GM12878 (cell line): Measurements from ENCODE around the gene ENO2. TPM values are rescaled to one million over a fixed set of nuclear protein-coding genes. Genes with fewer than 3 reads are reported as not detected.
"Not testable (repeated sequence)": the region's sequence is repeated elsewhere in the genome, so short reads cannot be mapped to it uniquely, and the experiment has no call there.

Source experiments
- ATAC-seq: fragments of 200-7000 bp; cut with Tn5 transposase; 3 replicates; pipeline ENCODE4 v1.9.1; 2020; ENCODE audit warnings: mild to moderate bottlenecking, moderate library complexity
- BruUV-seq: library from RNA; stranded (reverse); fragments of 400-500 nt; replicated peaks from 2 replicates; lab custom pipeline; 2021; lab: Mats Ljungman, UMichigan
- CTCF ChIA-PET: fragments of 300-600 bp; sonication (Branson Sonifier 250); formaldehyde crosslinking; extraction: SDS; loops from one replicate; lab custom pipeline; 2021; ENCODE audit warnings: inconsistent platforms; lab: Yijun Ruan, JAX
- POLR2A ChIA-PET: fragments of 350-600 bp; formaldehyde crosslinking; extraction: SDS; loops from one replicate; lab custom pipeline; 2021; ENCODE audit warnings: inconsistent platforms; lab: Charles Lee
- RAD21 ChIA-PET: fragments of 300-600 bp; sonication (Branson Sonifier 250); formaldehyde crosslinking; loops from one replicate; lab custom pipeline; 2023; ENCODE audit warnings: antibody characterized with exemption; ENCODE audit not compliant: unreplicated experiment; lab: Charles Lee
- SMC1A ChIA-PET: fragments of 300-600 bp; sonication (Branson Sonifier 250); formaldehyde crosslinking; loops from one replicate; lab custom pipeline; 2023; ENCODE audit not compliant: unreplicated experiment, uncharacterized antibody; lab: Charles Lee
- DNase-seq: peaks from one replicate; pipeline ENCODE4 v3.0.0-alpha.2; 2011; ENCODE audit warnings: low read depth, low spot score
- FAIRE-seq: peaks from 3 replicates; lab custom pipeline; 2011; peaks lifted over from hg19 to GRCh38; lab: Jason Lieb, UNC
- H2AFZ ChIP-seq: 2 replicates; pipeline ENCODE4 v1.6.0; 2011; ENCODE audit warnings: low read depth, low read length, control low read depth; ENCODE audit not compliant: control insufficient read depth
- H3K27ac ChIP-seq: 2 replicates; pipeline ENCODE4 v1.5.1; 2011; ENCODE audit warnings: control low read depth; ENCODE audit not compliant: control insufficient read depth, insufficient read depth
- H3K27me3 ChIP-seq, 2 experiments: replicated peaks in 1 of 2; 2 replicates each; pipeline versions ENCODE4 v1.6.0 to v1.6.1; 2011; ENCODE audit warnings: low read length in 1 of 2; ENCODE audit not compliant: control insufficient read depth in 2 of 2, insufficient read depth in 2 of 2
- H3K36me3 ChIP-seq, 2 experiments: 2 replicates each; pipeline ENCODE4 v1.5.1; 2011; ENCODE audit warnings: low read length in 1 of 2; ENCODE audit not compliant: control insufficient read depth in 2 of 2, insufficient read depth in 2 of 2
- H3K4me1 ChIP-seq: 2 replicates; pipeline ENCODE4 v1.6.1; 2011; ENCODE audit warnings: mild to moderate bottlenecking, low read length, moderate library complexity, mixed read lengths; ENCODE audit not compliant: control insufficient read depth, insufficient read depth
- H3K4me2 ChIP-seq: 2 replicates; pipeline ENCODE4 v1.6.0; 2011; ENCODE audit warnings: control low read depth; ENCODE audit not compliant: control insufficient read depth, insufficient read depth
- H3K4me3 ChIP-seq: fragments of 200-600 bp; sonication (generic); 2 replicates; pipeline ENCODE4 v1.5.1; 2016
- H3K79me2 ChIP-seq: 2 replicates; pipeline ENCODE4 v1.6.0; 2011; ENCODE audit warnings: low read length; ENCODE audit not compliant: control insufficient read depth, insufficient read depth
- H3K9ac ChIP-seq: 2 replicates; pipeline ENCODE4 v1.8.0; 2011; ENCODE audit warnings: low read length, control low read depth, mixed read lengths; ENCODE audit not compliant: control insufficient read depth, insufficient read depth
- H3K9me3 ChIP-seq: replicated peaks from 3 replicates; pipeline ENCODE4 v1.5.1; 2011; ENCODE audit warnings: mild to moderate bottlenecking, low read length; ENCODE audit not compliant: control insufficient read depth, insufficient read depth
- H4K20me1 ChIP-seq: 2 replicates; pipeline ENCODE4 v1.6.0; 2011; ENCODE audit not compliant: control insufficient read depth, insufficient read depth
- ATF7 ChIP-seq: fragments of 450-650 bp; IDR thresholded peaks from 2 replicates; pipeline ENCODE4 v1.6.1; 2016; ENCODE audit warnings: low read depth, mild to moderate bottlenecking
- POLR2A ChIP-seq: IDR thresholded peaks from 2 replicates; pipeline ENCODE4 v1.6.1; 2011; ENCODE audit warnings: low read depth, mild to moderate bottlenecking, low read length
- POLR2AphosphoS2 ChIP-seq: IDR thresholded peaks from 2 replicates; pipeline ENCODE4 v1.6.1; 2011; ENCODE audit warnings: low read depth, mild to moderate bottlenecking, low read length, improper control_type of control experiment, moderate library complexity
- SMC3 ChIP-seq: IDR thresholded peaks from 2 replicates; pipeline ENCODE4 v1.6.1; 2011; ENCODE audit warnings: low read length, improper control_type of control experiment, borderline replicate concordance
- YY1 ChIP-seq: IDR thresholded peaks from 2 replicates; pipeline ENCODE4 v1.6.1; 2011; ENCODE audit warnings: low read depth, mild to moderate bottlenecking, low read length
- ZBTB33 ChIP-seq: fragments of 450-650 bp; IDR thresholded peaks from 2 replicates; pipeline ENCODE4 v1.6.1; 2017; ENCODE audit warnings: mild to moderate bottlenecking
- WGBS: methylation state at CpG from one replicate; pipeline ENCODE4 v1.1.6; 2016; ENCODE audit warnings: low lambda C conversion rate; ENCODE audit not compliant: insufficient replicate concordance, insufficient coverage; ENCODE audit errors: missing lambda C conversion rate; 5-methylcytosine and 5-hydroxymethylcytosine counted together
- in situ Hi-C: fragments of 300-500 bp; cut with MboI; formaldehyde crosslinking; loops from 9 replicates; pipeline ENCODE4 v1.14.3; 2018; ENCODE audit warnings: mixed read lengths
- intact Hi-C: fragments of 100-400 bp; cut with micrococcal nuclease; formaldehyde crosslinking; loops from one replicate; pipeline ENCODE4 v1.14.2; 2022; ENCODE audit not compliant: unreplicated experiment
- polyA plus RNA-seq, 11 experiments: library from polyadenylated mRNA; depleted of rRNA in 4 of 11; unstranded in 6 of 11; stranded (reverse) in 5 of 11; fragments of >200 nt; fragmentation: Nextera tagmentation in 4 of 11; fragmentation: Illumina TruSeq in 1 of 11; extraction: Ambion mirVana in 4 of 11; extraction: Trizol in 1 of 11; gene quantifications; 1 replicate in 1 of 11; 2 replicates in 10 of 11; pipeline versions ENCODE4 v1.2.1 to v1.2.3, GENCODE V29; 2011 to 2016; ENCODE audit warnings: inconsistent platforms in 2 of 11, missing spikeins in 2 of 11, low read depth in 1 of 11
- total RNA-seq, 4 experiments: library from RNA; depleted of rRNA in 3 of 4; stranded (reverse); fragments of >200 nt in 3 of 4; fragmentation: Illumina TruSeq in 1 of 4; extraction: Trizol in 1 of 4; gene quantifications; 2 replicates each; pipeline versions ENCODE4 v1.2.1 to v1.2.3, GENCODE V29; 2013 to 2021

ENO2 gene
- total and polyA plus RNA-seq, 10 of the 15 experiments (the other 5 are each of a cell fraction or from before 2014, with no cell fraction given): 24.8 to 196 (median 43.1) TPM

DNA sequence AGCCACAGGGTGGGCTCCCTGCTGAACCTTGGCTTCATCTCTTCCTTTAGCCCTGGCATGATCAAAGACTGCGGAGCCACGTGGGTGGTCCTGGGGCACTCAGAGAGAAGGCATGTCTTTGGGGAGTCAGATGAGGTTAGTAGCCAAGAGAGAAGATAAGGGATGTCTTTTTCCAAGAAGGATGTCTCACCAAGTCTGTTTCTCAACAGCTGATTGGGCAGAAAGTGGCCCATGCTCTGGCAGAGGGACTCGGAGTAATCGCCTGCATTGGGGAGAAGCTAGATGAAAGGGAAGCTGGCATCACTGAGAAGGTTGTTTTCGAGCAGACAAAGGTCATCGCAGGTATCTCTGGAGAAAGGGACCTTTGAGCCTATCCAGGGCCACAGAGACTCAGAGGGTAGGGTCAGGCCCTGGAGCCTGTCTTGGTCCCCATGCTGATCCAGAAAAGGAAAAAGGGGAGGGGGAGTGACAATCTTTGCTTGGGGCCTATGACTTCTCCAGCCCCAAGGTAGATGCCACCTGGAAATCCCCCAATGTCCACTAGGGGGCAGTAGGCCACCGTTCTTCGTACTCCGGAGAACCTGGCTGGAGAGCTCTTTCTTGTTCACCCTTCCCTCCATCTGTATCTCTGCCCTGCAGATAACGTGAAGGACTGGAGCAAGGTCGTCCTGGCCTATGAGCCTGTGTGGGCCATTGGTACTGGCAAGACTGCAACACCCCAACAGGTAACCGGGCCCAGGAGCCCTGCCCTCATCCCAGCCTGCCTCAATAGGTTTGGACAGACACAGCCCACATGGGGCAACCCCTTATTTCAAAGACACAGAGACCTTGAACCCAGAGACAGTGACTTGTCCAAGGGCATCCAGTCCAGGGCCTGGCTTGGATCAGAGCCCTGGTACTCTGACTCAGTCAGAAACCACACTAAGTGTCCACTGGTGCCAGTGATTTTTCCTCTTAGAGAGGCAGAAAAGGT, 45.0 kb upstream of the ENO2 start (continued):
- no peak for TF ChIP-seq ATF7
- peak; percentile 38; the same call in 1 of the 2 replicates for TF ChIP-seq YY1
- TF ChIP-seq SMC3: peak; percentile 39
- TF ChIP-seq ZBTB33: no peak

DNA sequence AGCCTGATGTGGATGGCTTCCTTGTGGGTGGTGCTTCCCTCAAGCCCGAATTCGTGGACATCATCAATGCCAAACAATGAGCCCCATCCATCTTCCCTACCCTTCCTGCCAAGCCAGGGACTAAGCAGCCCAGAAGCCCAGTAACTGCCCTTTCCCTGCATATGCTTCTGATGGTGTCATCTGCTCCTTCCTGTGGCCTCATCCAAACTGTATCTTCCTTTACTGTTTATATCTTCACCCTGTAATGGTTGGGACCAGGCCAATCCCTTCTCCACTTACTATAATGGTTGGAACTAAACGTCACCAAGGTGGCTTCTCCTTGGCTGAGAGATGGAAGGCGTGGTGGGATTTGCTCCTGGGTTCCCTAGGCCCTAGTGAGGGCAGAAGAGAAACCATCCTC, 44.1 kb upstream of the ENO2 start:
- H3K27me3 ChIP-seq, ATAC-seq, H3K9ac ChIP-seq, intact Hi-C loops, FAIRE-seq, H3K27ac ChIP-seq, H3K9me3 ChIP-seq, H2AFZ ChIP-seq, in situ Hi-C loops, DNase-seq: not testable (repeated sequence)
- ChIA-PET SMC1A (interaction anchor here (0.7 to 1.6 kb wide), 4 partner anchors 11 to 89 kb away, joined by 3 read pairs; partner anchors contain the start of genes C12orf57 and RNU7-1), CTCF (interaction anchor here (0.7 to 9.5 kb wide), 13 partner anchors 11 to 242 kb away, joined by 3 to 173 read pairs (median 12); partner anchors contain the start of genes C12orf57, C1RL, CDCA3 and RNU7-1), RAD21 (interaction anchor here (1.6 to 5.6 kb wide), 3 partner anchors 17 to 32 kb away, joined by 4 to 42 read pairs (median 37); partner anchors contain the start of genes CDCA3 and USP5), POLR2A (interaction anchor here (3.8 to 5.0 kb wide), 2 partner anchors 17 to 21 kb away, joined by 21 to 52 read pairs; partner anchors contain the start of genes CDCA3 and USP5)
- TF ChIP-seq POLR2A (0 out of 2 replicates have a peak, but pooled peaks have one; percentile 31), POLR2AphosphoS2 (0 out of 2 replicates have a peak, but pooled peaks have one; percentile 35)
- BruUV-seq: TSS peak; percentile 70
- Histone ChIP-seq H3K79me2 (peaks cover 42% of the 10 kb centered on the region), H4K20me1 (peaks cover 16% of the 10 kb centered on the region), H3K4me2 (peak overlapping the region; percentile 0; the same call in 1 of the 2 replicates), H3K36me3 (peaks cover 19 to 23% of the 10 kb centered on the region in 2 experiments), H3K4me3 (peak overlapping the region; percentile 35; the same call in 1 of the 2 replicates), H3K4me1 (peaks cover 35% of the 10 kb centered on the region)
- WGBS: 69% methylated on average over 4 of the region's 4 CpGs
